AG10803 (cell line): ENCODE measurements around the gene GUCY1A2.

ENCODE experiments used
- DNase-seq: peaks from one replicate; pipeline ENCODE4 v3.0.0; 2010; ENCODE audit warnings: low read depth
- H3K4me3 ChIP-seq: 2 replicates; pipeline ENCODE4 v1.5.1; 2011; ENCODE audit warnings: mild to moderate bottlenecking, low read length, control low read depth
- CTCF ChIP-seq: conservative IDR thresholded peaks from 2 replicates; pipeline ENCODE4 v1.5.1; 2011; ENCODE audit warnings: mild to moderate bottlenecking, low read length, control low read depth, inconsistent platforms

The GUCY1A2 gene

GRCh38 chr11:106748059-106748458, 270.2 kb downstream of the GUCY1A2 start:
- TF ChIP-seq CTCF: no peak
- DNase-seq: no peak

GRCh38 chr11:106745941-106746340, 272.3 kb downstream of the GUCY1A2 start:
- H3K4me3 ChIP-seq: no peak overlapping the region
- no peak for DNase-seq
- no peak for TF ChIP-seq CTCF

More at GRCh38 chr11:106748059-106748458, 270.2 kb downstream of the GUCY1A2 start:
- H3K4me3 ChIP-seq: no peak overlapping the region

GRCh38 chr11:106733635-106734034, 284.6 kb downstream of the GUCY1A2 start:
- no peak for TF ChIP-seq CTCF
- no peak for DNase-seq
- no peak overlapping the region for H3K4me3 ChIP-seq

GRCh38 chr11:106728859-106729258, 289.4 kb downstream of the GUCY1A2 start:
- DNase-seq: no peak
- H3K4me3 ChIP-seq: no peak overlapping the region

GRCh38 chr11:106728379-106728778, 289.9 kb downstream of the GUCY1A2 start:
- TF ChIP-seq CTCF: no peak
- DNase-seq: no peak
- no peak overlapping the region for H3K4me3 ChIP-seq

More at GRCh38 chr11:106728859-106729258, 289.4 kb downstream of the GUCY1A2 start:
- TF ChIP-seq CTCF: no peak

- TF ChIP-seq CTCF: no peak
Observed at GRCh38 chr11:106727256-106727655, 291.0 kb downstream of the GUCY1A2 start.

GRCh38 chr11:106724293-106724892, 293.9 kb downstream of the GUCY1A2 start:
- DNase-seq: no peak
- H3K4me3 ChIP-seq: no peak overlapping the region
- TF ChIP-seq CTCF: no peak

More at GRCh38 chr11:106727256-106727655, 291.0 kb downstream of the GUCY1A2 start:
- H3K4me3 ChIP-seq: no peak overlapping the region
- DNase-seq: no peak
